Measurements from ENCODE around the gene ZNF296.

DNA sequence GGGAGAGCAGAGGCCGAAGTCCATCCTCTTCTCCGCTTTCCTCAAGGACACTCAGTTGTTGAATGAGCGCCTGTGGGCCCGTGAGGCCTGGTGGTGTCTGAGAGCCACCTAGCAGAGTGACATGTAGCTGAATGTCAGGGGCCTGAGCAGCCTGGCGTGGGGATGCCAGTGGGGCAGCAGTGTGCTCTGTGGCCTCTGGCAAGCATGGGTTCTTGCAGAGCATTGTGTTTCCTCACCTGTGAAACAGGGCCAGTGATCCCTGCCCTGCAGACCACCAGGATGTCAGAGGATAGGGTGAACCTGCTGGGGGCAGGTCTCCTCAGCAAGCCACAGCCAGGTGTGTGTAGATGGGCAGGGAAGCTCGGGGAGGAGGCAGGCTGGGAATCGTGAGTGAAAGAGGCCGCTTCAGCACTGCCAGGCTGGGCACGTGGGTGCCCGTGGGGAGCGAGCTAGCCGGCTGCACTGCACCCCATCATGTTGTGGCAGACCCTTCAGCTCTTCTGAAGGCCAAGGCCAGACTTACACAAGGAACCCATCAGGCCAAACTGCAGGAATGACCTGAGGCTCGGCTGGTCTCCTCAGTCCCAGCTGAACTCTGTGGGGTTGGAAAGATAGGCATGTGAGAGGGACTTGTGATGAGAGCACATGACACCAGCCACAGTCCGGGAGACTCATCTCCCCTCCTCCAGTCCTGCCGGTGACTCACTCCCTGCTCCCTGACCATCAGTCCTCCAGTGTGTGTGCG lies 21.7 kb upstream of the ZNF296 start:
- TF ChIP-seq, protein P1, sequence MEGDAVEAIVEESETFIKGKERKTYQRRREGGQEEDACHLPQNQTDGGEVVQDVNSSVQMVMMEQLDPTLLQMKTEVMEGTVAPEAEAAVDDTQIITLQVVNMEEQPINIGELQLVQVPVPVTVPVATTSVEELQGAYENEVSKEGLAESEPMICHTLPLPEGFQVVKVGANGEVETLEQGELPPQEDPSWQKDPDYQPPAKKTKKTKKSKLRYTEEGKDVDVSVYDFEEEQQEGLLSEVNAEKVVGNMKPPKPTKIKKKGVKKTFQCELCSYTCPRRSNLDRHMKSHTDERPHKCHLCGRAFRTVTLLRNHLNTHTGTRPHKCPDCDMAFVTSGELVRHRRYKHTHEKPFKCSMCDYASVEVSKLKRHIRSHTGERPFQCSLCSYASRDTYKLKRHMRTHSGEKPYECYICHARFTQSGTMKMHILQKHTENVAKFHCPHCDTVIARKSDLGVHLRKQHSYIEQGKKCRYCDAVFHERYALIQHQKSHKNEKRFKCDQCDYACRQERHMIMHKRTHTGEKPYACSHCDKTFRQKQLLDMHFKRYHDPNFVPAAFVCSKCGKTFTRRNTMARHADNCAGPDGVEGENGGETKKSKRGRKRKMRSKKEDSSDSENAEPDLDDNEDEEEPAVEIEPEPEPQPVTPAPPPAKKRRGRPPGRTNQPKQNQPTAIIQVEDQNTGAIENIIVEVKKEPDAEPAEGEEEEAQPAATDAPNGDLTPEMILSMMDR (IDR thresholded peaks at IDR 0.05; ENCODE audit: control extremely low read depth in 1 of 3, insufficient read depth in 1 of 3, low read depth in 1 of 3, low read length in 3 of 3): no peak
- TF ChIP-seq TAF1 (IDR thresholded peaks at IDR 0.05; ENCODE audit: low read depth, low read length): no peak
- no peak for TF ChIP-seq EGR1 (IDR thresholded peaks at IDR 0.05; ENCODE audit: borderline replicate concordance, low read depth, low read length)
- no peak for TF ChIP-seq SRF (IDR thresholded peaks at IDR 0.05; ENCODE audit: low read depth, low read length)
- TF ChIP-seq POLR2A (IDR thresholded peaks at IDR 0.05; ENCODE audit: control extremely low read depth in 1 of 2, low read depth in 2 of 2, low read length in 2 of 2): no peak
- no peak for TF ChIP-seq SP1 (IDR thresholded peaks at IDR 0.05; ENCODE audit: low read depth, low read length)
- TF ChIP-seq POLR2AphosphoS5 (IDR thresholded peaks at IDR 0.05; ENCODE audit: low read depth, low read length): no peak
- no peak for TF ChIP-seq CBX8 (IDR thresholded peaks at IDR 0.05; ENCODE audit: borderline replicate concordance, low read depth, low read length)
- TF ChIP-seq EZH2 (IDR thresholded peaks at IDR 0.05; ENCODE audit: low read depth, low read length, severe bottlenecking): no peak
- TF ChIP-seq YY1 (IDR thresholded peaks at IDR 0.05; ENCODE audit: low read depth, low read length): no peak
- TF ChIP-seq RAD21 (IDR thresholded peaks at IDR 0.05 in 1 of 2, conservative IDR thresholded peaks at IDR 0.05 in 1 of 2; ENCODE audit: low read depth in 2 of 2, low read length in 2 of 2): no peak
- TF ChIP-seq, protein P2, sequence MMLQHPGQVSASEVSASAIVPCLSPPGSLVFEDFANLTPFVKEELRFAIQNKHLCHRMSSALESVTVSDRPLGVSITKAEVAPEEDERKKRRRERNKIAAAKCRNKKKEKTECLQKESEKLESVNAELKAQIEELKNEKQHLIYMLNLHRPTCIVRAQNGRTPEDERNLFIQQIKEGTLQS (IDR thresholded peaks at IDR 0.05; ENCODE audit: insufficient read depth, low read depth, low read length): no peak
- no peak for TF ChIP-seq SP4 (IDR thresholded peaks at IDR 0.05; ENCODE audit: low read length)
- TF ChIP-seq ZNF274 (IDR thresholded peaks at IDR 0.05; ENCODE audit: borderline replicate concordance, extremely low read depth, low read length): no peak

Data from H1 (cell line).